Anterior cingulate cortex (tissue), 58 donors: ENCODE data around the gene SUGP1.
A peak's percentile ranks its signal among the peaks of the same experiment; 100 is the strongest.

Experiments used
- DNase-seq, 58 donors: peaks; one replicate each; lab custom pipeline; 2025; lab: John Stamatoyannopoulos, UW

The SUGP1 gene

GRCh38 chr19:19305066-19305465, 15.2 kb downstream of the SUGP1 start:
- DNase-seq = no peak

- DNase-seq = peak in 38 of 58 donors; percentile 7 to 80 (median 31)
Observed at GRCh38 chr19:19304186-19304965, 15.9 kb downstream of the SUGP1 start.

DNA sequence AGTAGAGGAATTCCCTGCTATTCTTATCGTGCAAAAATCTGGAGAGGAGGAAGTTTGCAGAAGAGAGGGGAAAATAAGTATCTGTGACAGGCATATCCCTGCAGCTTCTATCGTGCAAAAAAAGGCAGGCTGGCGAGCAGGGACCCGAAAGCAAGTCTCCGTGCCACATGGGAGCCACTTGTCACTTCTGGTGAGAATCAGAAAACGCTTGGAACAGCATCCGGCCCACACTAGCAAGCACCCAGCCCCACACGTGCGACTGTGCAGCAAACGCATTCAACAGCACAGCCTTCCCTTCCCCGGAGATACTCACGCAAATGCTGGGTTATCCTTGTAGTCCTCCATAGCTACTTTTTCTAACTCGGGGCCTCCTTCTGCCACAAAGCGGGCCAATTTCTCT, 16.9 kb downstream of the SUGP1 start:
- DNase-seq = peak in 15 of 58 donors; percentile 6 to 40 (median 19)

- no peak for DNase-seq
Observed at GRCh38 chr19:19300613-19301012, 19.7 kb downstream of the SUGP1 start.

- DNase-seq = no peak
Observed at GRCh38 chr19:19297759-19298158, 22.6 kb downstream of the SUGP1 start.

GRCh38 chr19:19296953-19297689, 23.2 kb downstream of the SUGP1 start:
- no peak for DNase-seq

GRCh38 chr19:19294914-19295313, 25.4 kb downstream of the SUGP1 start:
- no peak for DNase-seq

DNA sequence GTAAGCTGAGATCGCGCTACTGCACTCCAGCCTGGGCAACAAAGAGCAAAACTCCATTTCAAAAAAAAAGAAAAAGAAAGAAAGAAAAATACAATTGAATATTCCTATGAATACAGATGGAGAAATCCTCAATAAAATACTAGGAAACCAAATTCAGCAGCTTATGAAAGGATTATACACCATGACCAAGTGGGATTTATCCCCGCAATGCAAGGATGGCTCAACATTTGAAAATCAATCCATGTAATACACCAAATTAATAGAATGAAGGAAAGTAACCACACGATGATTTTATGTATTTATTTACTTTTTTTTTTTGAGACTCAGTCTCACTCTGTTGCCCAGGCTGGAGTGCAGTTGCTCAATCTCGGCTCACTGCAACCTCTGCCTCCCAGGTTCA, 27.7 kb downstream of the SUGP1 start:
- DNase-seq = no peak

DNA sequence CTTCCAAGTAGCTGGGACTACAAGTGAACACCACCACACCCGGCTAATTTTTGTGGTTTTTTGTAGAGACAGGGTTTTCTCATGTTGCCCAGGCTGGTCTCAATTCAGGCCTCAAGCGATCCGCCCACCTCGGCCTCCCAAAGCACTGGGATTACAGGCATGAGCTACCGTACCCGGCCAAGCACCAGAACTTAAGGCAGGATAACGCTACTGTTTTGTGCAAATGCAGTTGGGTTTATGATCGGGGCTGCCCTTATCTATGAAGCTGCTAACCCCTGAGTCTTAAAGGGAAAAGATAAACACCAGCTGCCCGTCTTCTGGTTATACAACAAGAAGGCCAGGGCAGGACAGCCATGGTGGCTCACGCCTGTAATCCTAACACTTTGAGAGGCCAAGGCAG, 34.6 kb downstream of the SUGP1 start:
- DNase-seq = no peak

GRCh38 chr19:19280561-19280960, 39.7 kb downstream of the SUGP1 start:
- peak in 46 of 58 donors; percentile 9 to 87 (median 52) for DNase-seq

GRCh38 chr19:19279853-19280252, 40.5 kb downstream of the SUGP1 start:
- DNase-seq = no peak

- no peak for DNase-seq
Observed at GRCh38 chr19:19279062-19279612, 41.2 kb downstream of the SUGP1 start.

- no peak for DNase-seq
Observed at GRCh38 chr19:19278315-19278714, 42.0 kb downstream of the SUGP1 start.

DNA sequence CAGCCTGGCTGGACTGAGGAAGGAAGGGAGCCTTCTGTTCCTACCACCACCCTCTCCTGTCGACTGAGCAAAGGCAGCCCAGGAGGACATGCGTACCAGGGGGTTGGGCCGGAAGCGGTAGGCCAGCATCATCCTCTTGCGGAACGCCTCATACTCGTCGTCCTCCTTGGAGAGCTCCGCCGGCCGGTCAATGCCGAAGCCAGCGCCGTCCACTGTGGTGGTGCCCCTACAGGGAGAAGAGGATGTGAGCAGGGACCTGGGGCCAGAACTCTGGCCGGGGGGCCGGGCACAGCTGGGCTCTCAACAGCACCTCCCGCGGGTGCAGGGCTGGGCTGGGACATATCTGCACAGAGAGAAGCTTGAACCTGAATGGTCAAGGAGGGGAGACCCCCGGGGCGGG, 43.5 kb downstream of the SUGP1 start:
- no peak for DNase-seq

- DNase-seq = no peak
Observed at GRCh38 chr19:19276386-19276785, 43.9 kb downstream of the SUGP1 start.

DNA sequence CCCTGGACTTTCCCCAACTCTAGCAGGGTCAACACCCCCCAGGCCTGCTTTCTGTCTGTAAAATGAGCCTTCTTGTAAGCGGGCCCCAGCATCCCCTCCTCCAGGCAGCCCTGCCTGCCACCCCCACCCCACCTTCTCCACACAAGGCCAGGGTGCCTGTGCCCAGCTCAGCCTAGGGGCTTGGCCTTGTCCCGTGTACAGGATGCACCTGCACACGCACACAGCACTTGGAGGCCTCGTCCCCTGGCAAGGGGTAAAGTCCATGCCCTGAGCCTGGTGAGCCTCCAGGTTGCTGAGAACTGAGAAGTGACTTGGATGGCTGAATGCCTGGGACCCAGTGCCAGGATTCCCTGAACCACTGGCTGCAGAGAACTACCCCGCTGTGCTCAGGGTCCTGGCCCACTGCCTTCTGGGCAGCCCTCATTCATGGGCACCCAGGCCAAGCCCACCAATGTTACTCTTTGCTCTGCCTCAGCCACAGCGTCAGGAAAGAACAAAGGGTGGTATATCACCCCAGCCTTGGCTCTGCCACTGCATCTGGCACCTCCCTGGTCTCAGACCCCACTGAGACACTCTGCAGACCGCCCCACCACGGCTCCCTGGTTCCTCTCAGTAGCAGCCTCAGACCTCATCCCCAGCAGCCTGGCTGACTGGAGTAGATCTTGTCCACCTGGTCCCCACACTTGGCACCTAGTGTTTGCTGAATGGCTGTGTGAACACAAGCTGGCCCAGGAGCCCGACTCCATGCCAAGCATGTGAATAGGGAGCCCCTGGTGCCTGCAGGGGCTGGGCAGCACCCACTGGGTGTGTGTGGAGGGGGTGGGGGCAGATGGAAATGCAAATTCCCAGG, 45.4 kb downstream of the SUGP1 start:
- peak in 1 of 58 donors; percentile 12 for DNase-seq

GRCh38 chr19:19274146-19274545, 46.2 kb downstream of the SUGP1 start:
- DNase-seq = no peak

DNA sequence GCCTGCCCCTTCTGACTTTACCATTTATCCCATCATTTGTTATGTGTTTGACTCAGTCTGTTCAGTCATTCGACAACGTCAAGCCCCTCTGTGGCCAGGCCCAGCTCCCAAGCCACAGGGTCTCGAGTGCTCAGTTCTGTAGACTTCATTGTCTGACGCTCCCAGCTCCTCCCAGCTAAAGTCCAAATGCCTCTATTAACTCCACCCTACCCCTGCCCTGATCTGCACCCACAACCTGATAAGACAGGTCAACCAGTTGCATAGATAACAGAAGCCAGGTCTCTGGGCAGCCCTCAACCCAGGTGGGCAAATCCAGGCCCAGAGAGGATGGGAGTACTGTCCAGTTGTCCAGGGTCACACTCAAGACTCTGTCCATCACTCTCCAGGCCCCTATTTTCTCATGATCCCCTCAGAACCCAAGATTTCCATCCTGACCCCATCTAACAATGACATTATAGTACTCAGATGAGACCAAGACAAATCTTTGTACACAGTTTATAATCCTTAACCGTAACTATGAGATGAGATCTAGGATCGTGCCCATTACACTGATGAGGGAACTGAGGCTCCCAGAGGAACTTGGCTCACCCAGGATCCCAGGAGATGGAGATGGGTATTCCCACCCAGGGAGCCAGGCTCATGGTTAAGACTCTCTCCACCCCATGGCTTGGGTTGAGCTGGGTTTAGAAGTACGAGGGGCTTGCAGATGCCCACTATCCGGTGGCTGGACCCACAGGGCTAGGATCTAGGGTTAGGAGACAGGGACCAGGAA, 48.3 kb downstream of the SUGP1 start:
- DNase-seq = no peak

DNA sequence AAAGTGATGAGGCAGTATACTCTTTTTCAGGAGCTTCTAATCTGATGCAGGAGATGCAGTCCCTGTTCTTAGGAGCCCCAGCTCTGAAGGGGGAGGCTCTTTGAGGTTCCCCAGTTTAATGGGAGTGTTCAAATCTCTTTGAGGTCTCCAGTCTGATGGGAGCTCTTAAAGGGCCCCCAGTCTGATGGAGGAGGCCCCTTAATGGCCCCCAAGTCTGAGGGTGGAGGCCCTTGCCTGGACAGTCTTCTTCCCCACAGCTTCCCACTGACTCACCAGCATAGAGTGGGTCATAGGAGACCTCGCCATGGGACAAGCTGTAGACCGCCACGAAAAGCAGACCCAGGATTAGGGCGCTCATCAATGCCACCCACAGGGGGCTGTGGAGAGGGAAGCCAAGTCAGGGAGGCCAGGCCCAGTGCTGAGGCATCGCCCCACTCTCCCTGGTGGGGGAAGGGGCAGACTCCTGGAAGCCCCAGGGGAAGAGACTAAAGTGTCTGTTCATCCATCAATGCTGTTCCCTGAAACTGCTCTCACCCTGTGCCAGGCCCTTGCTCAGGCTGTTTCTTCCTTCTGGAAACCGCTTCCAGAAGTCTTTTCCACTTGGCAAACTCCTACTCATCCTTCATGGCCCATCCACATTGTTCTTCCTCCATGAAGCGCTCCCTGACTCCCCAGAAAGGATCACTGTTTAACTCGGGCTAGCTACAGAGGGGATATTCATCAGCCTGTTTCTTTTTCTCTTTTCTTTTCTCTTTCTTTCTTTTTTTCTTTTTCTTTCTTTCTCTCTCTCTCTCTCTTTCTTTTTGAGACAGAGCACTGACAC, 49.3 kb downstream of the SUGP1 start:
- DNase-seq = no peak
